ENCODE results near the gene FXYD4. TPM values are rescaled to one million over a fixed set of nuclear protein-coding genes. Genes with fewer than 3 reads are reported as not detected.

FXYD4 gene
- total RNA-seq, 4 donors from 2014 or later, result not detected

GRCh38 chr10:43354879-43355380 lies 16.5 kb upstream of the FXYD4 start:
- Histone ChIP-seq H3K9me3 (no peaks in the 10 kb centered on the region), H3K4me3 (no peak overlapping the region), H3K36me3 (no peaks in the 10 kb centered on the region), H3K4me1 (no peaks in the 10 kb centered on the region), H3K27me3 (peaks cover 17% of the 10 kb centered on the region), H3K27ac (no peak overlapping the region)
- no peak for TF ChIP-seq POLR2A (IDR thresholded peaks at IDR 0.05)
- TF ChIP-seq POLR2AphosphoS5 (IDR thresholded peaks at IDR 0.05), result no peak
- no peak for TF ChIP-seq CTCF (IDR thresholded peaks at IDR 0.05)
- TF ChIP-seq EP300 (IDR thresholded peaks at IDR 0.05), result no peak
- ATAC-seq, result no peak
- 0 to 12% methylated on average over 1 to 2 of the region's 2 CpGs for WGBS, 2 donors (ENCODE audit: low coverage in 1 of 2)

- Histone ChIP-seq H3K27ac (no peak overlapping the region), H3K36me3 (no peaks in the 10 kb centered on the region), H3K4me3 (no peak overlapping the region), H3K9me3 (no peaks in the 10 kb centered on the region), H3K27me3 (peaks cover 7% of the 10 kb centered on the region), H3K4me1 (no peaks in the 10 kb centered on the region)
- 29 to 72% methylated on average over 2 to 3 of the region's 4 CpGs for WGBS, 2 donors (ENCODE audit: low coverage in 1 of 2)
- TF ChIP-seq POLR2A (IDR thresholded peaks at IDR 0.05) (no peak), CTCF (IDR thresholded peaks at IDR 0.05) (no peak), POLR2AphosphoS5 (IDR thresholded peaks at IDR 0.05) (no peak), EP300 (IDR thresholded peaks at IDR 0.05) (no peak)
- ATAC-seq, result no peak
These were observed 15.6 kb upstream of the FXYD4 start for GRCh38 chr10:43355749-43356371.

GRCh38 chr10:43360086-43360485 lies 11.3 kb upstream of the FXYD4 start:
- ATAC-seq, result no peak
- Histone ChIP-seq H3K4me1 (peaks cover 0 to 14% (median 4%) of the 10 kb centered on the region in 3 donors), H3K36me3 (no peaks in the 10 kb centered on the region), H3K27me3 (no peaks in the 10 kb centered on the region), H3K4me3 (no peak overlapping the region), H3K9me3 (no peaks in the 10 kb centered on the region), H3K27ac (no peak overlapping the region)
- WGBS, 2 donors (ENCODE audit: low coverage in 1 of 2), result 65 to 70% methylated on average over 6 of the region's 6 CpGs
- no peak for TF ChIP-seq POLR2A (IDR thresholded peaks at IDR 0.05)
- TF ChIP-seq EP300 (IDR thresholded peaks at IDR 0.05), result no peak
- TF ChIP-seq POLR2AphosphoS5 (IDR thresholded peaks at IDR 0.05), result no peak
- no peak for TF ChIP-seq CTCF (IDR thresholded peaks at IDR 0.05)

GRCh38 chr10:43361547-43362190 lies 9.8 kb upstream of the FXYD4 start:
- H3K9me3 ChIP-seq, result no peaks in the 10 kb centered on the region
- WGBS, 2 donors (ENCODE audit: low coverage in 1 of 2), result 36 to 37% methylated on average over 5 to 10 of the region's 21 CpGs
- H3K36me3 ChIP-seq, result no peaks in the 10 kb centered on the region
- H3K4me1 ChIP-seq, result peaks cover 0 to 14% (median 4%) of the 10 kb centered on the region in 3 donors
- peak overlapping the region; percentile 41 to 61 for H3K4me3 ChIP-seq
- peak overlapping the region in 3 of 4 donors; percentile 63 to 86 (median 73) for H3K27ac ChIP-seq
- no peaks in the 10 kb centered on the region for H3K27me3 ChIP-seq
- no peak for ATAC-seq
- TF ChIP-seq POLR2AphosphoS5 (IDR thresholded peaks at IDR 0.05) (no peak), POLR2A (IDR thresholded peaks at IDR 0.05) (no peak), EP300 (IDR thresholded peaks at IDR 0.05) (no peak), CTCF (IDR thresholded peaks at IDR 0.05) (no peak)
